GM12865 (cell line): ENCODE data around the gene TMEM120B.

Source experiments
- DNase-seq: peaks from one replicate; pipeline ENCODE4 v3.0.0; 2010; ENCODE audit warnings: low read depth
- H3K4me3 ChIP-seq: 2 replicates; pipeline ENCODE4 v1.5.1; 2011; ENCODE audit warnings: mild to moderate bottlenecking, low read depth, low read length, control low read depth
- CTCF ChIP-seq: IDR thresholded peaks from 2 replicates; pipeline ENCODE4 v1.5.1; 2011; ENCODE audit warnings: low read length, control low read depth, low read depth, inconsistent platforms; ENCODE audit not compliant: insufficient read depth; ENCODE audit errors: missing control alignments

TMEM120B gene

DNA sequence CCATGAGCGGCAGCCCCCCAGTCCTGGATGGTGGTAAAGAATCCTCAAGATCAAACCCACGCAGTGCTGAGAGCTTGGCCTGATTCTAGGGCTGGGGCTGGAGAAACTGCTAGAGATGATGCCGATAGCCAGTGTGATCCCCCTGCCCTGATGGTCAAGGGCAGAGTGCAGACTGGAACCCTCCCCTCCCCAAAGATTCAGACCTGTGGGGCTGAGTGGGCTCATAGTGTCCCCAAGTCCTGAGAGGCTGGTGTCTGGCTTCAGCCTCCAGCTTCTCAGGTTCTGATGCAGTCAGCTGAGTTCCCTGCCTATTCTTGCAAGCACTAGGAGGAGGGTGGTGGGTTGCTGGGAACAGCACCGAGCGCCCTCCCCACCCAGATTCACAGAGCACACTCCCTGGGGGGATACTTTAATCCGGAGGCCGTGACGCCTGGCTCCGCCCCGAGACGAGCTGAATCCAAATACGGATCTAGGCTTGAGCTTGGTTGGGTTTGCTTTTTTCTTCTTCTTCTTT lies 69.0 kb downstream of the TMEM120B start:
- TF ChIP-seq CTCF: no peak
- DNase-seq: peak; percentile 53
- peak overlapping the region; percentile 6 for H3K4me3 ChIP-seq

GRCh38 chr12:121781998-121782979 lies 69.7 kb downstream of the TMEM120B start:
- TF ChIP-seq CTCF: no peak
- DNase-seq: peak; percentile 89
- peak overlapping the region; percentile 39 for H3K4me3 ChIP-seq

GRCh38 chr12:121783766-121784165 lies 71.2 kb downstream of the TMEM120B start:
- no peak for TF ChIP-seq CTCF
- H3K4me3 ChIP-seq: no peak overlapping the region
- no peak for DNase-seq

DNA sequence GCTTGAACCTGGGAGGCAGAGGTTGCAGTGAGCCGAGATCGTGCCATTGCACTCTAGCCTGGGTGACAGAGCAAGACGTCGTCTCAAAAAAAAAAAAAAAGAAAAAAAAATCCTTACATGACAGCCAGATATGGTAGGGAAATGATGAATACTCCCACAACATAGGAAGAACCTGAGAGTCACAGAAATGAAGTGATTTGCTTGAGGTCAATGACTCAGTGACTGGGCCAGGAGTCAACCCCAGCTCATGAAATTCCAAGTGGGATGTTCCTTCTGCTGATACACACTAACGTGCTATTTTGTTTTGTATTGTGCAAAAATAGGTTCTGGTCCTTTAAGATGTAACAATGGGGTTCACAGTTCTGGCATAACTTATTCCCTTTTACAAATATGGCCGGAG lies 71.9 kb downstream of the TMEM120B start:
- TF ChIP-seq CTCF: no peak
- H3K4me3 ChIP-seq: no peak overlapping the region
- DNase-seq: no peak

DNA sequence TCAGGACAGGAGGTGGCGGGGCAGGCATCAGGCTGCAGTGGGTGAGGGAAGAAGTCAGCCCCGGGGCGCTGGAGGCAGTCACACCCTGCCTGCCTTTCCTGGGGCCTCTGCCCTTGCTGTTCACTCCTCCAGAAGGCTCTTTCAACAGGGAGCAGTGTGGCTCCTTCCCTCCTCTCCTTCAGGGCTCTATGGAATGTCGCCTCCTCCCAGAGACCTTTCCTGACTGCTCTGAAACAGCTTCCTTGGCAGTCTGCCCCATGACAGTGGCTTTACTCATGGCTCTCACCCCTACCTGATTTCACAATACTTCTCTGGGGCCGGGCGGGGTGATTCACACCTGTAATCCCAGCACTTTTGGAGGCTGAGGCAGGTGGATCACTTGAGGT lies 73.9 kb downstream of the TMEM120B start:
- no peak overlapping the region for H3K4me3 ChIP-seq
- no peak for DNase-seq
- TF ChIP-seq CTCF: no peak

- H3K4me3 ChIP-seq: no peak overlapping the region
- peak; percentile 80 for DNase-seq
- no peak for TF ChIP-seq CTCF
Observed at GRCh38 chr12:121787063-121788025, 74.8 kb downstream of the TMEM120B start.
